Measurements from ENCODE around the gene POLK.

DNA sequence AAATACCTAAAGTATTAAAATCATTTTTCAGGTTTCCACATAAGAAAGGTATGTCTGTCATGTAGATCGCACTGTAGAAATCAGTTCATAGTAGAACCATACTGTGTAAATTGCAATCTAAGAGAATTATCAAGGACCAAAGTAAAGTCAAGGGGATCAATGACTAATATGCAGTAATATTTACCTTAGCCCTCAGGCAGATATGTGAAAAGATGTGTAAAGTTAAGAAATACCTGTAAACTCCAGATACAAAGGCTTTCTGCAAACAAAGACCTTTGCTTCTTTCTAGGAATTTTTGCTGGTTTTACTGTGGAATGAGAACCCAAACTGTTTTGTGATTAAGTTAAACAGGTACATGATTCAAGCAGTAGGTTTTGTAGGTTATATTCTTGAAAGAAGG is 11.6 kb downstream of the POLK start:
- TF ChIP-seq, protein P1, sequence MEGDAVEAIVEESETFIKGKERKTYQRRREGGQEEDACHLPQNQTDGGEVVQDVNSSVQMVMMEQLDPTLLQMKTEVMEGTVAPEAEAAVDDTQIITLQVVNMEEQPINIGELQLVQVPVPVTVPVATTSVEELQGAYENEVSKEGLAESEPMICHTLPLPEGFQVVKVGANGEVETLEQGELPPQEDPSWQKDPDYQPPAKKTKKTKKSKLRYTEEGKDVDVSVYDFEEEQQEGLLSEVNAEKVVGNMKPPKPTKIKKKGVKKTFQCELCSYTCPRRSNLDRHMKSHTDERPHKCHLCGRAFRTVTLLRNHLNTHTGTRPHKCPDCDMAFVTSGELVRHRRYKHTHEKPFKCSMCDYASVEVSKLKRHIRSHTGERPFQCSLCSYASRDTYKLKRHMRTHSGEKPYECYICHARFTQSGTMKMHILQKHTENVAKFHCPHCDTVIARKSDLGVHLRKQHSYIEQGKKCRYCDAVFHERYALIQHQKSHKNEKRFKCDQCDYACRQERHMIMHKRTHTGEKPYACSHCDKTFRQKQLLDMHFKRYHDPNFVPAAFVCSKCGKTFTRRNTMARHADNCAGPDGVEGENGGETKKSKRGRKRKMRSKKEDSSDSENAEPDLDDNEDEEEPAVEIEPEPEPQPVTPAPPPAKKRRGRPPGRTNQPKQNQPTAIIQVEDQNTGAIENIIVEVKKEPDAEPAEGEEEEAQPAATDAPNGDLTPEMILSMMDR (IDR thresholded peaks at IDR 0.05), result no peak
- no peak for TF ChIP-seq POLR2A (IDR thresholded peaks at IDR 0.05)

Data from heart left ventricle (tissue), 13 donors.